GM18508 (cell line): ENCODE measurements around the gene TRMT10A.

Source experiments
- ATAC-seq: cut with Tn5 transposase; IDR thresholded peaks from one replicate; pipeline ENCODE4 v1.9.1; 2021; ENCODE audit warnings: moderate number of reproducible peaks; ENCODE audit not compliant: insufficient read depth, unreplicated experiment

TRMT10A gene, protein sequence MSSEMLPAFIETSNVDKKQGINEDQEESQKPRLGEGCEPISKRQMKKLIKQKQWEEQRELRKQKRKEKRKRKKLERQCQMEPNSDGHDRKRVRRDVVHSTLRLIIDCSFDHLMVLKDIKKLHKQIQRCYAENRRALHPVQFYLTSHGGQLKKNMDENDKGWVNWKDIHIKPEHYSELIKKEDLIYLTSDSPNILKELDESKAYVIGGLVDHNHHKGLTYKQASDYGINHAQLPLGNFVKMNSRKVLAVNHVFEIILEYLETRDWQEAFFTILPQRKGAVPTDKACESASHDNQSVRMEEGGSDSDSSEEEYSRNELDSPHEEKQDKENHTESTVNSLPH

GRCh38 chr4:99563310-99564186 is at the start of gene TRMT10A:
TRMT10A (minus strand) TSS chr4:99564039; CDS start chr4:99559338, 4,701 bp downstream.
- peak; percentile 83 for ATAC-seq

DNA sequence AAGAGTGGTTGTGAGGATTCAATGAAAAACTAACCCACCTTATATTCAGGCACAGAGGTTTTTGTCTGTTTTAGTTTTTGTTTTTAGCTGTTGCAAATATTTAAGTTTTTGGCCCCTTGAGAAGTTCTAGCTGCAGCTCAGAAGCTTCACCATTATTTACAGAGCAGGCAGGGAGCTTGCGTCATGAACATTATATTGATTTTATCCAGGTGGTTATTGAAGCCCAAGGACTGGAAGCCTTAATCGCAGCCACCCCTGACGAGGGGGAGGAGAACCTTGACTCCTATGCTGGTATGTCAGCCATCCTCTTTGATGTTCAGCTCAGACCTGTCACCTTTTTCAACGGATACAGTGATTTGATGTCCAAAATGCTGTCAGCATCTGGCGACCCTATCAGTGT is 48.9 kb upstream of the TRMT10A start:
- no peak for ATAC-seq

DNA sequence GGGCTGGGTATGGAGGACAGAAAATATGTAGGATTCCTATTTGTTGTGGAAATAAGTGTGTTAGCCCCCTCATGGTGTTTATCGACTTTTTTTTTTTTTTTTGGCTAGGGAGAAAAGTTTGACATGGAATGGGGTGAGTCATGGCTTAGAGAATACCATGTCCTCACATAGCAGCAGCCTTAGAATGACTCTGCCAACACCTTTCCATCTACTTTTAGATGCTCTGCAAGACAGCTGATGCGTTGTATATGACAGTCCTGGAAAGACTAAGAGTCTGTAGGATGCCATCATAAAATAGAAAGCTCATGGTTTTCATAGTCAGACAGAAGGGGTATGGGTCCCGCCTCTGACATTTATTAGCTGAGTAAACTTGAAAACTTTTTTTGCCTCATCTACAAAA is 48.4 kb upstream of the TRMT10A start:
- no peak for ATAC-seq

GRCh38 chr4:99610605-99611175 is 46.9 kb upstream of the TRMT10A start:
- no peak for ATAC-seq

DNA sequence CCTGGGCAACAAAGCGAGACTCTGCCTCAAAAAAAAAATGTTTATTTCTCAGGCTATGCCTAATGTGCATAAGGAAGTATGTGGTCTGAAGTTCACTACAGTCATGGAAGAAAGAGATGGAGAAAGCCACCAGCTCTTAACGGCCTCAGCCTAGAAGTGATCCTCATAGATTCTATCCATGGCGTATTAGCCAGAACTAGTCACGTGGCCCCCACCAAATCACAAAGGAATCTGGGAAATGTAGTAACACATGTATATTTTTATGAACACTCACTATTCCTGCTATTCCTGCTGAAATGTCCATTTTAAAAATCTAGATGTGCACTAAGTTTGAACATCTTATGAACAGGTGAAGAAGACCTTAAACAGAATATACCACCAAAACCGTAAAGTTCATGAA is 44.6 kb upstream of the TRMT10A start:
- ATAC-seq: no peak

GRCh38 chr4:99606716-99607115 is 42.9 kb upstream of the TRMT10A start:
- no peak for ATAC-seq

- ATAC-seq: no peak
Observed at GRCh38 chr4:99594818-99595217, 31.0 kb upstream of the TRMT10A start.

- peak; percentile 88 for ATAC-seq
Observed at GRCh38 chr4:99593781-99594641, 30.2 kb upstream of the TRMT10A start.

DNA sequence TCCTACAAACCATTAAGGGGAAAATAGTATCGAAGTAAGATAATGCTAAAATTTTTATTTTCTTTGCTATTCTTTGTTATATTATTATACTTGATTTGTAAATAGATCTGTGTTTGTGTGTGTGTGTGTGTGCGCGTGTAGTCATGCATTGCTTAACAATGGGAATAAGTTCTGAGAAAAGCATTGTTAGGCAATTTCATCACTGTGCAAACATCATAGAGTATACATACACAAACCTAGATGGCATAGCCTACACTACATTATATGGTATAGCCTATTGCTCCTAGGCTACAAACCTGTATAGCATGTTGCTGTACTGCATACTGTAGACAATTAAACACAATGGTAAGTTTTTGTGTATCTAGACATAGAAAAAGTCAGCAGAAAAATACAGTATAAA is 27.9 kb upstream of the TRMT10A start:
- no peak for ATAC-seq

GRCh38 chr4:99587803-99588202 is 24.0 kb upstream of the TRMT10A start:
- no peak for ATAC-seq

DNA sequence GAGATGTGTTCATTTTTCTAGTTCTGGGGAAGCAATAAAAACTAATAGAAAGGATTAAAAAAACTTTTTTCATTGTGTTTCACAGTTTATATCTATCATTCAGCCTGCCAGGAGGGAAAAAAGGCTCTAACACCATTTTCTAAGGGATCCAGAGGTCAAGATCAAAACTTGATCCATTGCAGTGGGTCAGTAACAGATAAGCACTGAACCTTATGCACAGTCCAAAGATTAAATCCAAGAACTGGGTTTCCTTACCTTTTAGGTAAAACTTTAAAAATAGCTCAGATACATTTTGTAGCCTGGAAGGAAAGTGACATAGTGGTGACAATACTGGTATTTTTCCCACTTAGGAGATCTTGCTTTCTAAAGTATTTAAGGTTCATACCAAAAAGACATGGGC is 23.5 kb upstream of the TRMT10A start:
- ATAC-seq: no peak

- no peak for ATAC-seq
Observed at GRCh38 chr4:99586797-99587196, 23.0 kb upstream of the TRMT10A start.

GRCh38 chr4:99586322-99586721 is 22.5 kb upstream of the TRMT10A start:
- no peak for ATAC-seq

DNA sequence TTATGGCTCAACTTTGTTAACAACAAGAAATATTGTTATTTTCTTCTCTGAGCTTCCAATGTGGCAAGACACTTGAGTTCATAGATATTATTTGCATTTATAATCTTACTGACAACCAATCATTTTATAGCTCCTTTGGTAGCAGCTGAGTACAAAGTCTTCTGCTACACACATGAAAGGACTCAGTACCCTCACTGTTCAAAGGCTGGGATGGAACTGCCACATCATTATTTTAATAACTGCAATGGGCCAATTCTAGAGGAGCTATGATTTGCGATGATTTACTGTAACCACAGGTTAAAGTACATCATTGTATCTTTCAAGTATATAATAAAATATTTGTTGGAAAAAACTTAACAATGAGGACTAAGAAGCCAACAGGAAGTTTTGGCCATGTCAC is 21.7 kb upstream of the TRMT10A start:
- no peak for ATAC-seq

DNA sequence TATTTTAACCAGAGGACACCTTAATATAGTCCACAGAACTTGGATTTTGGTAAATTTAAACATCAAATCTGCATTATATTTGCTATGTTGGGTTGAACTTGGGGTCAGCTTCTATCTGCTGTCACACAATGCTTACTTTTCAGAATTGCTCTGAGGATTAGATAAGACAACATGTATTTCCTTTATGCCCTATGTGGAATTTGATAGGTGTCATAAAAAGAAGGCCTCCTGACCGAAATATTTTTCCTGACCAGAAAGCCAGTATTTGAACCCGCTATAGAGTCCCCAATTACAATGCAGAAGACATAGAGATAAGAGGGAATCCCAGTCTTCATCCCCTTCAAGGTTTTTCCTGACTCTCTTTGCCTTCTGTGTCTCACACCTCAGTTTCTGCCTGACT is 14.9 kb upstream of the TRMT10A start:
- ATAC-seq: no peak

- peak; percentile 60 for ATAC-seq
Observed at GRCh38 chr4:99574530-99575324, 10.9 kb upstream of the TRMT10A start, which contains the start of gene MTTP. MTTP (plus strand) TSS chr4:99574824; CDS start chr4:99574910, 86 bp downstream.

DNA sequence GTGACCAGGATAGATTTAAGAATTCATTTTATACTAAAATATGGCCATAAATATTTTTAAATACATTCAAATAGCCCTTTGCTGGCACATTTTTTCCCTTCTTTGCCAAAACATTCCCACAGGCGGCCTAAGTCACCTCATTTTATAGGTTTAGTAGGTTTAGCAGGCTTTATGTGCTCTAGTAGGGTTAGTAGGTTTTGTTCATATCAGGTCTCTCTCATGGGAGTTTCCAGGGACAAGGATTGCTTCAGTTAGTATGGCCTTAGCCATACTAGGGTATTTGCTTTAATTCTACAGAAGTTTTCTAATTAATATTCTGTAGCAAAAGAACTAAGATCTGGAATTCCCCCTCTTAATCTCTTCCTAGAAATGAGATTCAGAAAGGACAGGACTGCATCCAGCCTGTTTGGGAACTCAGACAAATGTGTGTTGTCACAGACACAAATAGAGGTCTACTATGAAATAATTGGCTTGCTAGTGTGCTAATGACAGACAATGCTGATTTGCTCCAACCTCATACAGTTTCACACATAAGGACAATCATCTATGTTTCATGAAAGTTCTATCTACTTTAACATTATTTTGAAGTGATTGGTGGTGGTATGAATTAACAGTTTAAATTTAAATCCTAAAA is 10.0 kb upstream of the TRMT10A start:
- ATAC-seq: no peak

DNA sequence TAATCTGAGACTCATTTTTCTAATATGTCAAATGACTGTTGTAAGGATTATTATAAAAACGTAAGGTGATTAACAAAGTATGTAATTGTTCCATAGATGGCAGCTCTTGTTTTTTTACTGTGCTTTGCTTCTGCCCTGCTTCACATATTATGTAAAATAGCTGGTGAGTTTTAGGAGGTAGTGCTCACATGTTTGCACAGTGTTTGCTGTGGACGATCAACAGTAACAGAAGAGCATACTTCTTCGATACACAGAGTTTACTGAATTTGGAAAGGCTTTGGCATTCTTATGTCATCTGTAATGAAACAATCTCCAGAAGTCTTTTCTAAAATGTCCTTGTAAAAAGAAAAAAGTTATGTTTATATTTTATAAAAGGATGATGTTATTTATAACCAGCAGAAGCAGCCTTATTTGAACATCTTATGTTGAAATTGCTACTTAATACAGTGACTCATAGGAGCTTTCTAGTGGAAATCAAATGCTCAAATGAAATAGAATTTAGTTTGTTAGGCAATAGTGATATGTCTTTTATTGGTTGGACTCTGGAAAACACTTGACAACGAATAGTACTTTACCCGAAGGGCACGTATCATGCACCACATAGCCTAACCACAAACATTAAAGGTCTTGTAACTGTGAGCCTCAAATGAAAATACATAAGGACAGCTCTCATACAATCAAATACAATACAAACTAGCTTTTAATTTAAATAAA is 8.8 kb upstream of the TRMT10A start:
- no peak for ATAC-seq
